Measurements from ENCODE around the gene KCNQ5.

KCNQ5 gene

DNA sequence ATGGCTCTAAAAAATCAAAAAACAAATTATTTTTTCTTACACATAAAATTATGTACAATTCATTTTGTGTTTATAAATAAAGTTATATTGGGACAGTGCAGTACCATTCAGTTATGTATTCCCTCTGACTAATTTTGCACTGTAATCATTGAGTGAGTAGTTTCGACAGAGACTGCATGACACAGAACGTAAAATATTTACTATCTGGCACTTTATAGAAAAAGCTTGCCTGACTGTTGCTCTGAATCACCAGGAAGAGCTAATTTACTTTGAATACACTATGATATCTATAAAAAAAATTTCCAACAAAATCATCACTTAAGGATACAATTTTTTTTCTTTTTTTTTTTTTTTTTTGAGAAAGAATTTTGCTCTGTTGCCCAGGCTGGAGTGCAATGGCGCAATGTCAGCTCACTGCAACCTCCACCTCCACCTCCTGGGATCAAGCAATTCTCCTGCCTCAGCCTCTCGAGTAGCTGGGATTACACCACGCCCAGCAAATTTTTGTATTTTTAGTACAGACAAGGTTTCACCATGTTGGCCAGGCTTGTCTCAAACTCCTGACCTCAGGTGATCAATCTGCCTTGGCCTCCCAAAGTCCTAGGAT lies 614.4 kb downstream of the KCNQ5 start:
- no peak for DNase-seq (ENCODE audit: low read depth, low spot score)
- no peak for TF ChIP-seq POLR2AphosphoS5 (IDR thresholded peaks at IDR 0.05; ENCODE audit: borderline replicate concordance, low read depth, low read length)
- TF ChIP-seq FOXP2 (optimal IDR thresholded peaks at IDR 0.05; ENCODE audit: control extremely low read depth, extremely low read length, insufficient read depth) = no peak
- no peak for TF ChIP-seq EZH2 (IDR thresholded peaks at IDR 0.05)
- H3K27ac ChIP-seq = 0 out of 2 replicates have a peak overlapping the region, but pooled peaks have one; percentile 46
- H3K36me3 ChIP-seq (ENCODE audit: insufficient read depth, low read length) = no peaks in the 10 kb centered on the region
- H3K9ac ChIP-seq (ENCODE audit: insufficient read length) = no peak overlapping the region
- H3K4me3 ChIP-seq = no peak overlapping the region
- no peaks in the 10 kb centered on the region for H3K9me3 ChIP-seq (ENCODE audit: low read depth, low read length)

- H3K27ac ChIP-seq = no peak overlapping the region
- H3K9me3 ChIP-seq (ENCODE audit: low read depth, low read length) = no peaks in the 10 kb centered on the region
- DNase-seq (ENCODE audit: low read depth, low spot score) = no peak
- no peaks in the 10 kb centered on the region for H3K36me3 ChIP-seq (ENCODE audit: insufficient read depth, low read length)
- no peak overlapping the region for H3K4me3 ChIP-seq
- no peak overlapping the region for H3K9ac ChIP-seq (ENCODE audit: insufficient read length)
- TF ChIP-seq POLR2AphosphoS5 (IDR thresholded peaks at IDR 0.05; ENCODE audit: borderline replicate concordance, low read depth, low read length) (no peak), EZH2 (IDR thresholded peaks at IDR 0.05) (no peak), FOXP2 (optimal IDR thresholded peaks at IDR 0.05; ENCODE audit: control extremely low read depth, extremely low read length, insufficient read depth) (no peak)
Measured at GRCh38 chr6:73240730-73241129, 618.9 kb downstream of the KCNQ5 start.

DNA sequence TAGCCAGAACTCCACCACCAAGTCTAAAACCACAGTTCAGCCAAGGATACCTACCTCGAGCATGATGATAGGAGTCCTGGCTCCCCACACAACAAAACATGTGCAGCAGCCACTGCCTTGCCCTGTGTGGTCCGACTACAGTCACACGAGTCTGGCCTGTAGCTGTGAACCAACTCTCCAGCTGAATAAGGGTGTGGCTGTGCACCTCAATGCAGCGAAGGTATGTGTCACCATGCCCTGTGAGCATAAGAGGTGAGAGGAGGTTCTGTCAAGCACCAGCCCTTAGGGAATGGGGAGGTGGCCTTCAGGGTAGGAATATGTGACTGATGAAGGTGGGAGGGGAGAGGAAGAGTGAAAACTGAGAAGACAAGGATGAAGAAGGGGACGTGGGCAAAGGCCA lies 620.1 kb downstream of the KCNQ5 start:
- Histone ChIP-seq H3K36me3 (ENCODE audit: insufficient read depth, low read length) (no peaks in the 10 kb centered on the region), H3K9me3 (ENCODE audit: low read depth, low read length) (no peaks in the 10 kb centered on the region), H3K4me3 (no peak overlapping the region), H3K27ac (no peak overlapping the region), H3K9ac (ENCODE audit: insufficient read length) (no peak overlapping the region)
- no peak for DNase-seq (ENCODE audit: low read depth, low spot score)
- no peak for TF ChIP-seq FOXP2 (optimal IDR thresholded peaks at IDR 0.05; ENCODE audit: control extremely low read depth, extremely low read length, insufficient read depth)
- no peak for TF ChIP-seq POLR2AphosphoS5 (IDR thresholded peaks at IDR 0.05; ENCODE audit: borderline replicate concordance, low read depth, low read length)
- no peak for TF ChIP-seq EZH2 (IDR thresholded peaks at IDR 0.05)
